AG09319 (cell line): ENCODE results near the gene PMP22.
A peak's percentile ranks its signal among the peaks of the same experiment; 100 is the strongest.

ENCODE experiments used
- DNase-seq: peaks from one replicate; pipeline ENCODE4 v3.0.0-alpha.2; 2010; ENCODE audit warnings: low read depth; ENCODE audit errors: extremely low read depth
- TF ChIP-seq, protein P1 (sequence below): IDR thresholded peaks from 2 replicates; pipeline ENCODE4 v1.5.1; 2011; ENCODE audit warnings: low read depth, mild to moderate bottlenecking, inconsistent platforms, low read length, moderate library complexity

The PMP22 gene

DNA sequence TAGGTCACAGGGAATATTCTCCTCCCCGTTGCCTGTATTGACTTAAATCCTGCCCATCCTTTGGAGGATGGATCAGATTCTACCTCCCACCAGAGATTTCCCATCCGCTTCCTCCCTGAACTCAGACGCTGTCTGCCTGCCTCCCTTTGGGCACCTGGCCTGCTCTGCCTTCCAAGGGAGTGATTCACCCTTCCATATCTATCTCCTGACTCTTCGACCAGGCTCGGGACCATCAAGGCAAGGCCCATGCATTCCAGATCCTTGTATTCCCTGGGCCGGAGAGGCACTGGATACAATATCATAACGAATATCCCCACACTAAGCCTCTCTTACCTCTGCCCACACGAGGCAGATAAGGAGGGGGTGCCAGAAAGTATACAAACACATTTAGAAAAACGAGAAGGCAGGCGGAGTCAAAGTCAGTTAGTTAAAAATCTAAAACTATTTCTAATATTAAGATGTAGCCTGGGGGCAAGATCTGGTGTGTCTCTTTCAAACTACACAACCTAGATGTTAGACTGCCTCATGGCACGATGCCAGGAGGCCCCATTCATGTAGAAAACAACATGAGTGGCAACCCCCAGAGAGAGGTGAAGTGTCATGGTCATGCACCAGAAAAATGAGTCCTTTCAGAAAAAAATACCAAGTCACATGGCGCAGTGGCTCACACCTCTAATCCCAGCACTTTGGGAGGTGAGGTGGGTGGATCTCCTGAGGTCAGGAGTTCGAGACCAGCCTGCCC is 9.2 kb downstream of the PMP22 start:
- DNase-seq = no peak
- TF ChIP-seq, protein P1, sequence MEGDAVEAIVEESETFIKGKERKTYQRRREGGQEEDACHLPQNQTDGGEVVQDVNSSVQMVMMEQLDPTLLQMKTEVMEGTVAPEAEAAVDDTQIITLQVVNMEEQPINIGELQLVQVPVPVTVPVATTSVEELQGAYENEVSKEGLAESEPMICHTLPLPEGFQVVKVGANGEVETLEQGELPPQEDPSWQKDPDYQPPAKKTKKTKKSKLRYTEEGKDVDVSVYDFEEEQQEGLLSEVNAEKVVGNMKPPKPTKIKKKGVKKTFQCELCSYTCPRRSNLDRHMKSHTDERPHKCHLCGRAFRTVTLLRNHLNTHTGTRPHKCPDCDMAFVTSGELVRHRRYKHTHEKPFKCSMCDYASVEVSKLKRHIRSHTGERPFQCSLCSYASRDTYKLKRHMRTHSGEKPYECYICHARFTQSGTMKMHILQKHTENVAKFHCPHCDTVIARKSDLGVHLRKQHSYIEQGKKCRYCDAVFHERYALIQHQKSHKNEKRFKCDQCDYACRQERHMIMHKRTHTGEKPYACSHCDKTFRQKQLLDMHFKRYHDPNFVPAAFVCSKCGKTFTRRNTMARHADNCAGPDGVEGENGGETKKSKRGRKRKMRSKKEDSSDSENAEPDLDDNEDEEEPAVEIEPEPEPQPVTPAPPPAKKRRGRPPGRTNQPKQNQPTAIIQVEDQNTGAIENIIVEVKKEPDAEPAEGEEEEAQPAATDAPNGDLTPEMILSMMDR = no peak

DNA sequence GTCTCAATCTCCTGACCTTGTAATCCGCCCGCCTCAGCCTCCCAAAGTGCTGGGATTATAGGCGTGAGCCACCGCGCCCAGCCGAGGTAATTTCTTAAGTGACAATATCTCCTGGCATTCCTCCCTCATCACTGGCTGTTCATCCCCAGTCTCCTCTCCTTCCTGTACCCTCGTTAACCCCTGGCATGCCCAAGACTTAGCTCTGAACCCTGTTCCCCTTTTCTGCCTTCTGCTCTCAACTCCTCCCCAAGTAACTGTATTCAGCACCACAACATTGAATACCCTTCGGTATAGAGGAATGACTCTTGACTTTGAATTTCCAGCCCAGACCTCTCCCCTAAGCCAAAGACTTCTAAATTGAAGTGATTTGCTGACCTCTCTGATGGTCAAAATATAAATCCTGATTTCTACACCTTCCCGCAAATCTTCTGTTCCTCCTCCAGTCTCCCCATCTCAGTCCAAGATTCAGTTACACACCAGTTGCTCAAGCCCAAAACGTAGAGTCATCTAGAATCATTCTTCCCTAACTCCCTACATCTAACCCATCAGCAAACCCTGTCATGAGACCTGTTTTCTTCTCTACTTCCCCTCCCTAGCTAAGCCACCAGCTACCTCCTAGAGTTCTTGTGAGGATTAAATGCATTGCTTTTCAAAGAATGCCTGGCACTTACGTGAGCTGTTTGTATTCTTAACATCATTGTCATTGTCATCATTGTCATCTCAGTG is 14.8 kb downstream of the PMP22 start:
- TF ChIP-seq, protein P1 = no peak

DNA sequence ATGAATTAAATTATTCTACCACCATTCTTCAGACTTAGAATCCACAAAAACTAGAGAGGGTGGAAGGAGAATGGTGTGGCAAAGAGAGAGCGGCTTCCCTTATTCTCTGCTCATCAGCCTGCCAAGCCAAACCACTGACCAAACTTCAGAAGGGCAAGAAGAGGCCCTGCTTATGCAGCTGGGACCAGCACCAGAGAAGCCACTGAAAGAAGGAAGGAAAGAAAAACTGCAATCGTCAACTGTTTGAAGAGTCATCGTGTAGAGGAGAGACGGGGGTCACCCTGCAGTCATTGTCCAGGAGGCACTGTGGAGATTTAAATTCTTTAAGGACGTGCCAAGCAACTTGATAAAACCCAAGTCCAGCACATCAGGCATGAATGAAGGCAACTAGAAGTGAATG is 15.6 kb downstream of the PMP22 start:
- TF ChIP-seq, protein P1 = no peak
- DNase-seq = no peak

More for the DNA sequence above, 14.8 kb downstream of the PMP22 start:
- no peak for DNase-seq

DNA sequence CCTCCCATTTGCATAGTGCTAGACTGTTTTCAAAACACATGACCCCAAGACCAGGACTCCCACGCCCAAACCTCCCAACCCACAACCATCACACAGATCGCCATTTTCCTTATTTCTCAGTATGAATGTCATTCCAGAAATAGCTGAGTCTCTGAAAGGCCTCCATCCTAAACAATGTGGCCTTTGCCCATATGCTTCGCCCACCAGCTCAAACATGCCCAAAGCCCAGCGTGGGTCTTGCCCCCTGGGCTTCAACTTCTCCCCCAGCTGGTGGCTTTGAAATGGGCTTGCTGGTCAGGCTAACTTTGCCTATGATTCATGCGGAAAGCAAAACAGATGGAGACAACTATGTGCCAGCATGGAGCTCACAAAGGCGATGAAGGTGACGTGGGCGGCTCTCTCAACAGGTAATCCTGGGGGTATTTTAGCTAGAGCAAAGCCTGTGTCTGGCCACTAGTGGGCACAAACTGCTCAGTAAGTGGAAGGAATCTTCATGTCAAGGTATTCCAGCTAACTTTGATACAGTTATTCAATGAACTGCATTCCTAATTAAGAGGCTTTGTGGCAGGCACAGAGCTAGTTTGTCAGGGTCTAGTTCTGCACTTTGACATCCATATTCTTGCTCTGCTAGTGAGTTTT is 17.1 kb downstream of the PMP22 start:
- DNase-seq = no peak
- TF ChIP-seq, protein P1 = peak; percentile 26

DNA sequence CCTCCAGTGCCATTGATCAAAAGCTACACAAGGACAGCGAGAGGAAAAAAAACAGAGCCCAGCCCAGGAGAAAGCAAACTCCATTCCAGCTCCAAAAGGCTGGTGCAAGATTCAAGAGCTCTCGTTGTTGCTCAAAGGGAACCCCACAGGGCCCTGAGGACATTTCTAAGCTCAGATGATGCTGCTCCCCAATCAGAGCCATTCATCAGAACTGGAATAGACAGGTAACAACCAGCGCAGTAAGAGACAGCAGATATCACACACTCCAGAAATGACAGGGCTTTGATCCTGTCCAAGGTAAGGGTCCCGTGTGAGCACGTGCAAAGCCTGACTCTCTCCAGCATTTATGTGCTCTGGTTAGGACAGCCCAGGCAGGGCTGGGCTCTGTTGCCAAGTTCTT is 20.1 kb downstream of the PMP22 start:
- no peak for DNase-seq
- TF ChIP-seq, protein P1 = no peak

DNA sequence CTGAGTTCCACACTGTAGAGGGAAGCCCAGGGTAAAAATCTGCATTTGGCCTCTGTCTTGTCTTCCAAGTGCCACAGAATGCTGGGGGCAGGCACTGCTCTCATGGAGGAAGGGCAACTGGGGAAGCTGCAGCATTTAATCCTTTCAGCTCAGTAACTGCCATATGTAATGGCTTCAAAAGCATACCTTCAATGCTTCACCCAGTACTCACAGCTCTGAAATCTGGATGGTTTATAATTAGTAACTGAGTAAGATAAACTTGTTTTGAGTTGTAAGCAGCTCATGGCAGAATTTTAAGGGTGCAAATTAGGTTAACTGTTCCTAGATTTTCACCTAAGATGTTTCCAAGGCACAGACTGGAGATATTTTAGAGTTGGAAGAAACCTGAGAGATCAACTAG is 24.5 kb downstream of the PMP22 start:
- no peak for DNase-seq
- TF ChIP-seq, protein P1 = no peak

DNA sequence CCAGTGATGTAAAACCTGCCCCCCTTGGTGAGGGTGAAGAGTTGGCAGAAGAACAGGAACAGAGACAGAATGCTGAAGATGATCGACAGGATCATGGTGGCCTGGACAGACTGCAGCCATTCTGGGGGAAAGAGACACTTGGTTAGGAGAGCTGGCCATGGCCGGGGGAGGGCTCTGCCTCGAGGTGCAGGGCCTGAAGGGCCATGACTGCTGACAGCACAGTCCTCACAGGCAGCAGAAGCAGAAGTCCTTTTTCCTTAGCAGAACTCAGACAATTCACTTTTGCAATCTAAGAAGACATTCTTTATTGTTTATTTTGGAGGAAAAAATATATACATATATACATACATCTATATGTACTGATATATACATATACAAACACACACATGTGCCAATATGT is 25.6 kb downstream of the PMP22 start:
- TF ChIP-seq, protein P1 = no peak
- DNase-seq = no peak
